ENCODE measurements around the gene SERP2.
"Not testable (repeated sequence)": the region's sequence is repeated elsewhere in the genome, so short reads cannot be mapped to it uniquely, and the experiment has no call there.

The SERP2 gene
- 0 to 1.5 (median 0) reads per million in 17 experiments for total RNA-seq

DNA sequence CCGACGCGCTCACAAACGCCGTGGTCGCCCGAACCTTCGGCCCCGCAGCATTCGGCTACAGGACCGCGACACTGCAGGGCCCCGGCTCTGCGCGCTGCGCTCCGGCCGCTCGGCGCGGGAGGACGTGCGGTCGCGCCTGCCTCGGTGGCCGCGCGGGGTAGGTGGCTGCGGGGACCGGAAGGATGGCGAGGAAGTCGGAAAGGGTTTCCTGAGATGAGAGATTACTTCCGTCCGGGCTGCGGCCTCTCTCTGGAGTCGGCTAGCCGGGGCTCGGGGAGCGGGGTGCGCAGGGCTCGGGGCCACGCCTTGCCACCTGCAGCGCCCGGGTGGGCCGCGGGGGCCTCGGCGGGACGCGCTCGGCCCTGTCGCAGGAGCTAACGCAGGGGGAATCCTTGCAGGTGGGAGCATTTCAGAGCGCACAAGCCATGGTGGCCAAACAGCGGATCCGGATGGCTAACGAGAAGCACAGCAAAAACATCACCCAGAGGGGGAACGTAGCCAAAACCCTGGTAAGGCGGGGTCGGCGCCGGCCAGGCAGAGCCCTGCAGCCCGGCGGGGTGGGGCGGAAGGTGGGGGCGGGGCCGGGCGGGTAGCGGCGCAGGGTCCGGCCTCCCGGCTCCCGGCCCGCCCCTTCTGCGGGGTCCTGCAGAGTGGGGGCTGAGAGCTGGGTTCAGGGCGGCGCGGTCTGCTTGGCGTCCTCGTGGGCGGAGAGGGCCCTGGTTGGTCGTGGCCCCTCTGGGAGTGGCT lies at the start of gene SERP2:
Gene SERP2, plus strand, starts transcription at position 224 of the 747 bp plus-strand sequence. Its CDS starts 202 bp downstream, at position 426.
- no peak for DNase-seq

DNA sequence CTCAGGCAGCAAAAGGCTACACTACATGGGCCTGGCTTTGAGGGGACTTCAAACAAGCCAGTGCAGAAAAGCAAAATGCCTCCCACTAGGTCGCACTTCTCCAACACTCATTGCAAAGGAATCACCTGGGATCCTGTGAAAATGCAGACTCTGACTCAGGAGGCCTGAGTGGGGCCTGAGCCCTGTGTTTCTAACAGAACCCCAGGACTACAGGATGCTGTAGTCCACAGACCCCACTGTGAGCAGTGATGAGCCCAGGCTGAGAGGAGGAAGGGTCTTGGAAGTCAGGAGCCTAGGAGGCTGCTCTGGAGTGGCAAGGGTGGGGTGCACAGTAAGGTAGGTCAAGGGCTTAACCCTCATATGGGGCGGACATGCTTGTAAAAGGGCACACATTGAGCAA lies 46.7 kb upstream of the SERP2 start:
- DNase-seq, result no peak

- DNase-seq, result not testable (repeated sequence)
Observed at GRCh38 chr13:44329041-44329440, 44.6 kb upstream of the SERP2 start.

DNA sequence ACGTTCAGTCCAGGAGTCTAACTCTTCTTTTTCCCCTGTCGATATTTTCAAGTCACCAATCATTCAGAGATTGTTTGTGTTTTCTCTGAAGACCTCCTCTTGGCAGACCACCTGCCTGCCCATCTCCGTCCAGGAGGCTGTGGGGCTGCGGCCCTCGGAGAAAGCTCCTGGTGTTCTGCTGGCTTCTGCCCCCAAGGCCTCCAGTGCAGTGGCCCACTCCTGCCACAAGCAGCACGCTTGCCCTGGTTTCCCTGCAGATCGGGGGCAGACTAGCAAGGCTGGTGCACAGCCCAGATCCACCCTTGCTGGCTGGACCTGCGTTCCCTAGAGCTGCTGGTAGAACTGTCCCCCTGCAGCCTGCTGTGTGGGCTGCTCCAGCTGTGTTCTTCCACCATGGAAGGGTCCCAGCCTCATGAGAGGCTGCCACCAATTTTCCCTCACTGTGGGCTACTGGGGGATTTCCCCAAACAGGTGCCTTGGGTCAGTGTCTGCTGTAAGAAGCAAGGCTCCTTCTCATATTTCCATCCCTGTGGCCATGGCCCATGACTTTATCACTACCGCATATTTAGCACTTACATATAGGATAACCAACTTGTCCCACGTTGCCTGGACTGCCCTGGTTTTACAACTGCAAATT lies 43.6 kb upstream of the SERP2 start:
- no peak for DNase-seq

DNA sequence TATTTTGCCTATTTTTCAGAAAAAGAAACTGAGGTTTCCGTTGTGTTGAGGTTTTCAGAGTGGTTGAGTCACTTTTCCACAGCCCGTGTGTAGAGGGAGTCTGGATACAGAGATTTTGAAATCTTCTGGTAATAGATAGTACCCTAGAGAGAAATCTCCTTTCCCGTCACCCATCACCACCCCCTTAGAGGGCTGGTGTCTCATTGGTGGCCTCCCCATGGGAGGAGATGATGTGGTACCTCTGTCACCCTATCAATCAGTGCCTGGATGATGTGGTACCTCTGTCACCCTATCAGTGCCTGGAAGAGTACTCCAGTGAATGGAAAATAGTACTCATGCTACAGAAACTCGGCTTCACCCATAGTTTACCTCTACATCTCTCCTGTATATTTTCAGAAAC lies 42.2 kb upstream of the SERP2 start:
- DNase-seq, result no peak

DNA sequence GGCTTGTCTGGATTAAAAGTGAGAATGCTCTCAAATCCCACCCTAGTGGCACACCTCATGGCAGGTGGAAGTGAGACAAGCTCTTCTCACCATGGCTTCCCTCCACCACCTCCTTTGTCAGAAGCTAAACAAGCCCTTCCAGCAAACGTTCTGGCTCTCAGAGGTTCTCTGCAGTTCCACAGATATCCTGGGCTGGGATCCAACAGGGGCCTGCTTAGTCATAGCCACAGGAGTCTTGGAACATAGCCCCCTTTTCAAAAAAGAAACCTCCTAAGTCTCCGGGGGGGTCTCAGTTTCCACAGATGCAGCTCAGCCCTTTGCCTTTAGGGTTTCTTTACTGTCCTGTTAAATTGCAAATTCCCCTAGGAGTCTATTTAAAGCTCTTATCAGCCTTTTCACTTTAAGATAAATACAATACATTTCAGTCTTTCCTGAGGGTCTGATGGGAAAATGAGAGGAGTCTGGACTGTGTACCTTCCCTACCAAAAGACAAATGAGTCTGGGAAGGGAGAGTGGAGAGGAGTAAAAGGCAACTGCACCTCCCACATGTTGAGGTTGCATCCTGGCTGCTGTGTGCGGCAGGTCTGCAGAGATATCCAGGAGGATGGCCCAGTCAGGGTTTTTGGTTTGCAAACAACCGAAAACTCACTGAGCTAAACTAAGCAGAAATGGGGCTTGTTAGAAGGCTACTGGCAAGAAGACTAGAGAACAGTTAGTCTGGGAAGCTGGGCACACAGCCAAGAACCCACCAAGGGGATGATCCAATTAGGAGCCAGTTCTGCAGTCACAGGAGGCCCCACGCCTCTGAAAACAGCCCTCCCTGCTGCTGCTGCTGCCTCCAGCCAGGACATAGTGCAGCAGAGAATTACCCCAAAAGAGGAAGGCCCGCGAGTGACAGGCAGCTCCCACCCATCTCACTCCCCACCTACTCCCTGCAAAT lies 41.4 kb upstream of the SERP2 start:
- peak; percentile 35 to 70 (median 66) for DNase-seq

GRCh38 chr13:44333950-44334655 lies 39.5 kb upstream of the SERP2 start:
- peak in 2 of 4 experiments; percentile 7 to 11 for DNase-seq

DNA sequence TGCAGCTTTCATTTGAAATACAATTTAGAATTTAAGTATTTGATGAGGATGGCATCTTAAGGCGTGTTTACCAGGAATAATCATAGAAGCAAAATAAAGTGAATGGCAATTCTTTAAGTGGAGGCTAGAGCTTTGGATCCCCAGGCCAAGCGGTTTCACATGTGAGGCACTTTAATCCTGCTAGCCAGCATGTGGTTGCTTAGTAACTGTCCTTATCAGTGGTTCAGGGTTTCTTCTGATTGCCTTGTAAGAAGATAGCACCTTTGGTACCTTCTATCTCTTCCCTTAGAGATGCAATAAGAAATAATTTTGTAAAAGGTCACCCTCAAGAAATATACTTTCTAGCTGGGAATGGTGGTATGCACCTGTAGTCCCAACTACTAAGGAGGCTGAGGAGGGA lies 38.9 kb upstream of the SERP2 start:
- DNase-seq, result no peak

GRCh38 chr13:44336934-44337333 lies 36.7 kb upstream of the SERP2 start:
- peak in 1 of 4 experiments; percentile 19 for DNase-seq

DNA sequence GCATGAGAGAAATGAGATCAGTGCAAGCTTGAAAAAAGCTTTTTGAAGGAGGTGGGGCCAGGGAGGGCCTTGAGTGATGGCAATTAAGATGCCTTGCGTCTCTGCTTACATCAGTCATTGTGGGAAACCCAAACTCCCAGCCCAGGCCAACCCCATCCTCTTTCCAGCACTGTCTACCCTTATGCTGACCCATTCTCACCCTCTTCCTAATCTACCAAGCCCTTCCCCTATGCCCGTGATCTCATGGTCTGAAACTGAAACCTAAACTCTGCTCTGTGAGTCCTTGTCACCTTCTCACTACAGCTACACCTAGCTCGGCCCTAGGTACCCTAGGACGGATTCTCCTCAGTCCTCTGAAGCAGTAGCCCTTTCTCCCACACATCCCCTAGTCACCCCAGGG lies 36.0 kb upstream of the SERP2 start:
- no peak for DNase-seq

DNA sequence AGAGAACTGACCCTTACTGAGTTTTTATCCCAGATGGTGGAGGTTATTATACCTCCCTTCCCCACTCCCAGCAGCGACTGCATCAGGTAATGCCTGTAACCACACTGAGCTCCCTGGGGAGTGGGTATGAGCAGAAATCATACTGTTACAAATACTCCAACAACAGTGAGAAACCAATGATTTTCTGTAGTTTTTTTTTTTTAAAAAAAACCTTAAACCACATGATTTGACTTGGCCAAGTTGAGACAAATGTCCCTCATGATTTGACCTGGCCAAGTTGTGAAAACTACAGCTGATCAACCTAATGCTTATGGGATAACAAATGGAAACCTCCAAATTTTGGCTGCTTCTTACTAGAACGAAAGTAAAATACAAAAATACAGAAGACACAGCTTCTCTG lies 33.1 kb upstream of the SERP2 start:
- DNase-seq, result no peak

DNA sequence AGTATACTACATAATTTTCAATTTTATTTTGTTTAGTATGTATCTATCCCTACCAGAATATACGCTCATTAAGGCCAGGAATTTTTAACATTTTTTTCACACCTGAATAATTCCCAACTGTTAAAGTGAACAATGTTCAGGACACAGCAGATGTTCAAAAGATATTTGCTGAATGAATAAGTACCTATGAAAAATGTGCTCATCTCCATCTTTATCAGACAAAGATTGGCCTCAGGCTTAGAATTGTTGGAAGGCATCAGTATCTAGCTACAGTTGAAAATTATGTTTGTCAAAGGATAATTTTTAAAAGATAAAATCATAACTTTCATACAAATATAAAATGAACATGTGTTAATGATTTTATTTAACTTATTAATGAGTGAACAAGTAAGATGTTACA lies 30.9 kb upstream of the SERP2 start:
- DNase-seq, result no peak

DNA sequence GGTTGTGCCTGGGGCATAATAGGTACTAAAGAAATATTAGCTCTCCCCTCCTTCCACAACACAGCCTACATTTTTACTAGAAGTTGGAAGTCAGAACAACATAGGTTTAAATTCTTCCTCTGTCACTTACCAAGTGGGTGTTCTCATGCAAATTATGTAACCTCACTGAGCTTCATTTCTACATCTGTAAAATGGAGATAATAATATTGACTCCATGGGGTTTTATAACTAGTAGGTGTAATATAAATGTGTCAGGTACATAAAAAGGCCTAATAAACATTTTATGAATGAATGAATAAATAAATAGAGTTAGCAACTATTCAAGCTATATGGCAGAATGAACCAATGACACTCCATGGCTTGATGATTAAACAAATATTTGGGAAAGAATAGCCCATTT lies 27.1 kb upstream of the SERP2 start:
- DNase-seq, result no peak

DNA sequence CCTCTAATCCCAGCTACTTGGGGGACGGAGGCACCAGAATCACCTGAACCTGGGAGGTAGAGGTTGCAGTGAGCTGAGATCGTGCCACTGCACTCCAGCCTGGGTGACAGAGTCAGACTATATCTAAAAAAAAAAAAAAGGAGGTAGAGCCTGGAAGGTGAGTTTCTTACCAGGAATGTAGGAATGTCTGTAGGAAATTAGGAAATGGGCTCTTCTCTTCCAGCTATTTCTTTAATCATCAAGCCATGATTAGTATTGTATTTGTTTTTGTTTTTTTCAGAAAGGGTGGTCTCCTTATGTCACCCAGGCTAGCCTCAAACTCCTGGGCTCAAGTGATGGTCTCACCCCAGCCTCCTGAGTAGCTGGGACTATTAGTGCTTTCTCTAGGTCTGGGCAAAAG lies 26.3 kb upstream of the SERP2 start:
- DNase-seq, result no peak

GRCh38 chr13:44347949-44348348 lies 25.7 kb upstream of the SERP2 start:
- no peak for DNase-seq

GRCh38 chr13:44350775-44351504 lies 22.7 kb upstream of the SERP2 start:
- no peak for DNase-seq

DNA sequence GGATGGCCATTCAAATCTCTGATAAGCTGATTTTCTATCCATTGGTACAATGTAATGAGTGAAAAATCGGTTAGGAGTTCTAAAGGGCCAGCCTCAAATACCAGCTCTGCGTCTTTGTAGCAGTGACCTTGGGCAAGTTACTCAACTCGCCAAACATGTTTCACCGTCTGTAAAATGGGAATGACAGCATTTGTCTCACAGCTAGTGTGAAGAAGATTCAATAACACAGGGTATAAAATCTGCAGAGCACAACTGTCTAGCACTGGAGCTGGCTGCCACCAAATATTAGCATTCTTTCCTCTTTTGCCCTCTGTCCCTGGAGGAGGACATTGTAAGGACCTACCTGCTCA lies 22.1 kb upstream of the SERP2 start:
- no peak for DNase-seq

- DNase-seq, result no peak
Observed at GRCh38 chr13:44352202-44352601, 21.4 kb upstream of the SERP2 start.

DNA sequence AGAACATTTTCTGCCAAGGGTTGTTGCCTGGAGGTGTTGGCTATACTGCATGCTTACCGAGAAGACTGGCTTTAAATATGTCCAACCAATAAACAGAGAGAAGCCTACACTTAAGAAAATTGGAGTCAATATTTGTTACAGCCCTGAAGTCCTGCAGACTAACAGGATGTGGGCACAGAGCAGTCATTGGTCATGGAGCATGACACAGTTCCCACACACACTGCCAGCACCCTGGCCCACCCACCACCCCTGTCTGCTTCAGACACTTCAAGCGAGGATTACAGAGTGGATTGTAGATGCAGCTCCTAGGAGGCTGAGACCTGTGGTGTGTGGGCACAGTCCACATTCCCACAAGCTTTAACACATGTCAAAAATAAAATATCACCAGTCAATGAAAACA lies 21.0 kb upstream of the SERP2 start:
- DNase-seq, result peak; percentile 23 to 51 (median 32)

DNA sequence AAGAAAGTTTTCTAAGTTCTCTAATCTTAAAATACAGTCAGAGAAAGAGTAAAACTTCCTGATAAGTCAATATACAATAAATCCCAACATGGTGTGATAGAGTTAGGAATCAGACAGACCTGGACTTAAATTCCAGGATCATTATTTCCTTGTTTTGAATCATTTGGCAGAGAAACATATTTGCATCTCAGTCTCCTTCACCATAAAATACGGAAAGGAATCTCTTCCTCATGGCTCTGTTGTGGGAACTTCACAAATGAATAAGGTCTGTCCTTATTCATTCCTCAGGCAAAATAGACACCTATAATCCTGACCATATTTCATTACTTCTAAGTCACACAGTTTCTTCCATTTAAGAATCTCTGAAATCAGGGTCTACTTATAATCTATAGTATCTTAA lies 19.3 kb upstream of the SERP2 start:
- DNase-seq, result no peak

- DNase-seq, result no peak
Observed at GRCh38 chr13:44354884-44355283, 18.7 kb upstream of the SERP2 start.

GRCh38 chr13:44355621-44356020 lies 18.0 kb upstream of the SERP2 start:
- no peak for DNase-seq

Data from suppressor macrophage (primary cell).